Measurements from ENCODE around the gene CAMTA1. TPM values are rescaled to one million over a fixed set of nuclear protein-coding genes. Genes with fewer than 3 reads are reported as not detected.

The CAMTA1 gene
- total RNA-seq, 1 experiment from 2014 or later, result 69.5 TPM

DNA sequence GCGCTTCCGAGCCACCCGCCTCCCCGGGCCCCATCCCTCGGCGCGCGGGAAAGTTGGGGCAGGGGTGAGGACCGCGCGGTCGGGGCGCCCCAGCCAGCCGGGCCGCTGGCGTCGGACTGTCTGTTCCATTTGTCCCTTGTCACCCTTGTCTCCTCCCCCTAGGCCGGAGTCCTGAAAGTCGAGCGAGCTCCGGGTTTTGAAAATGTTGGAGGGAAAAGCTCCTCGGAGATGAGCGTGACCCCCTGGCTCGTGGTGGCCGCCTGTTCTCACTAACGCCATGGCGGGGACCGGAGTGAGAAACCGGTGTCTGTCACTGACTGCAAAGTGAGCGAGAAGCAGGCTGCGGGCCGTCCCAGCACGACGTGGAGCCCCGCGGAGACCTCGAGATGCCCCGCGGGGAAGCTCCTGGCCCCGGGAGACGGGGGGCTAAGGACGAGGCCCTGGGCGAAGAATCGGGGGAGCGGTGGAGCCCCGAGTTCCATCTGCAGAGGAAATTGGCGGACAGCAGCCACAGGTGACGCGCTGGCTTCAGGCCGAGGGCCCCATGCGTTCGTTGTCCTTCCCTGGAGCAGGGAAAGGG is 999.3 kb downstream of the CAMTA1 start:
- ATAC-seq, result no peak
- no peak overlapping the region for H2AFZ ChIP-seq (ENCODE audit: low read depth, low read length, poor library complexity, severe bottlenecking)
- CTCF ChIA-PET, result no interaction called here

More for the DNA sequence above, 999.3 kb downstream of the CAMTA1 start:
- BruUV-seq (replicated peaks), result no TSS peak
- POLR2A ChIA-PET, result no interaction called here
- peak overlapping the region; percentile 64; the same call in 1 of the 2 replicates for H3K27ac ChIP-seq (ENCODE audit: low read depth, low read length)
- H3K4me2 ChIP-seq (ENCODE audit: low read length), result peak overlapping the region; percentile 22; the same call in 1 of the 2 replicates
- TF ChIP-seq SIN3A (IDR thresholded peaks at IDR 0.05; ENCODE audit: low read depth), result no peak
- no peak for TF ChIP-seq EGR1 (IDR thresholded peaks at IDR 0.05; ENCODE audit: low read depth)
- no peak for TF ChIP-seq EZH2 (IDR thresholded peaks at IDR 0.05)
- no peak for TF ChIP-seq FOSL1 (IDR thresholded peaks at IDR 0.05; ENCODE audit: low read depth)
- TF ChIP-seq, protein P1, sequence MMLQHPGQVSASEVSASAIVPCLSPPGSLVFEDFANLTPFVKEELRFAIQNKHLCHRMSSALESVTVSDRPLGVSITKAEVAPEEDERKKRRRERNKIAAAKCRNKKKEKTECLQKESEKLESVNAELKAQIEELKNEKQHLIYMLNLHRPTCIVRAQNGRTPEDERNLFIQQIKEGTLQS (IDR thresholded peaks at IDR 0.05), result no peak
- TF ChIP-seq RAD21 (IDR thresholded peaks at IDR 0.05; ENCODE audit: low read depth), result no peak
- TF ChIP-seq EZH2phosphoT487 (IDR thresholded peaks at IDR 0.05; ENCODE audit: borderline replicate concordance), result no peak
- TF ChIP-seq, protein P2, sequence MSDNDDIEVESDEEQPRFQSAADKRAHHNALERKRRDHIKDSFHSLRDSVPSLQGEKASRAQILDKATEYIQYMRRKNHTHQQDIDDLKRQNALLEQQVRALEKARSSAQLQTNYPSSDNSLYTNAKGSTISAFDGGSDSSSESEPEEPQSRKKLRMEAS (IDR thresholded peaks at IDR 0.05), result no peak
- TF ChIP-seq JUND (IDR thresholded peaks at IDR 0.05), result no peak
- TF ChIP-seq CBX3 (IDR thresholded peaks at IDR 0.05; ENCODE audit: low read depth), result no peak
- TF ChIP-seq ELF1 (IDR thresholded peaks at IDR 0.05; ENCODE audit: borderline replicate concordance, low read depth), result no peak
- TF ChIP-seq TCF7L2 (IDR thresholded peaks at IDR 0.05; ENCODE audit: borderline replicate concordance, extremely low read depth, insufficient read depth, insufficient read length), result no peak
- TF ChIP-seq, protein P3, sequence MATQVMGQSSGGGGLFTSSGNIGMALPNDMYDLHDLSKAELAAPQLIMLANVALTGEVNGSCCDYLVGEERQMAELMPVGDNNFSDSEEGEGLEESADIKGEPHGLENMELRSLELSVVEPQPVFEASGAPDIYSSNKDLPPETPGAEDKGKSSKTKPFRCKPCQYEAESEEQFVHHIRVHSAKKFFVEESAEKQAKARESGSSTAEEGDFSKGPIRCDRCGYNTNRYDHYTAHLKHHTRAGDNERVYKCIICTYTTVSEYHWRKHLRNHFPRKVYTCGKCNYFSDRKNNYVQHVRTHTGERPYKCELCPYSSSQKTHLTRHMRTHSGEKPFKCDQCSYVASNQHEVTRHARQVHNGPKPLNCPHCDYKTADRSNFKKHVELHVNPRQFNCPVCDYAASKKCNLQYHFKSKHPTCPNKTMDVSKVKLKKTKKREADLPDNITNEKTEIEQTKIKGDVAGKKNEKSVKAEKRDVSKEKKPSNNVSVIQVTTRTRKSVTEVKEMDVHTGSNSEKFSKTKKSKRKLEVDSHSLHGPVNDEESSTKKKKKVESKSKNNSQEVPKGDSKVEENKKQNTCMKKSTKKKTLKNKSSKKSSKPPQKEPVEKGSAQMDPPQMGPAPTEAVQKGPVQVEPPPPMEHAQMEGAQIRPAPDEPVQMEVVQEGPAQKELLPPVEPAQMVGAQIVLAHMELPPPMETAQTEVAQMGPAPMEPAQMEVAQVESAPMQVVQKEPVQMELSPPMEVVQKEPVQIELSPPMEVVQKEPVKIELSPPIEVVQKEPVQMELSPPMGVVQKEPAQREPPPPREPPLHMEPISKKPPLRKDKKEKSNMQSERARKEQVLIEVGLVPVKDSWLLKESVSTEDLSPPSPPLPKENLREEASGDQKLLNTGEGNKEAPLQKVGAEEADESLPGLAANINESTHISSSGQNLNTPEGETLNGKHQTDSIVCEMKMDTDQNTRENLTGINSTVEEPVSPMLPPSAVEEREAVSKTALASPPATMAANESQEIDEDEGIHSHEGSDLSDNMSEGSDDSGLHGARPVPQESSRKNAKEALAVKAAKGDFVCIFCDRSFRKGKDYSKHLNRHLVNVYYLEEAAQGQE (IDR thresholded peaks at IDR 0.05; ENCODE audit: low read depth), result no peak
- no peak for TF ChIP-seq ZFX (IDR thresholded peaks at IDR 0.05)
- TF ChIP-seq POLR2AphosphoS5 (IDR thresholded peaks at IDR 0.05; ENCODE audit: low read depth, low read length), result no peak
- TF ChIP-seq, protein P4, sequence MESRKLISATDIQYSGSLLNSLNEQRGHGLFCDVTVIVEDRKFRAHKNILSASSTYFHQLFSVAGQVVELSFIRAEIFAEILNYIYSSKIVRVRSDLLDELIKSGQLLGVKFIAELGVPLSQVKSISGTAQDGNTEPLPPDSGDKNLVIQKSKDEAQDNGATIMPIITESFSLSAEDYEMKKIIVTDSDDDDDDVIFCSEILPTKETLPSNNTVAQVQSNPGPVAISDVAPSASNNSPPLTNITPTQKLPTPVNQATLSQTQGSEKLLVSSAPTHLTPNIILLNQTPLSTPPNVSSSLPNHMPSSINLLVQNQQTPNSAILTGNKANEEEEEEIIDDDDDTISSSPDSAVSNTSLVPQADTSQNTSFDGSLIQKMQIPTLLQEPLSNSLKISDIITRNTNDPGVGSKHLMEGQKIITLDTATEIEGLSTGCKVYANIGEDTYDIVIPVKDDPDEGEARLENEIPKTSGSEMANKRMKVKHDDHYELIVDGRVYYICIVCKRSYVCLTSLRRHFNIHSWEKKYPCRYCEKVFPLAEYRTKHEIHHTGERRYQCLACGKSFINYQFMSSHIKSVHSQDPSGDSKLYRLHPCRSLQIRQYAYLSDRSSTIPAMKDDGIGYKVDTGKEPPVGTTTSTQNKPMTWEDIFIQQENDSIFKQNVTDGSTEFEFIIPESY (IDR thresholded peaks at IDR 0.05; ENCODE audit: extremely low read depth, insufficient replicate concordance, low read length), result no peak
- no peak for TF ChIP-seq SRF (IDR thresholded peaks at IDR 0.05; ENCODE audit: low read depth)
- TF ChIP-seq POLR2A (IDR thresholded peaks at IDR 0.05; ENCODE audit: borderline replicate concordance, extremely low read depth, insufficient read depth, insufficient read length), result no peak
- TF ChIP-seq, protein P5, sequence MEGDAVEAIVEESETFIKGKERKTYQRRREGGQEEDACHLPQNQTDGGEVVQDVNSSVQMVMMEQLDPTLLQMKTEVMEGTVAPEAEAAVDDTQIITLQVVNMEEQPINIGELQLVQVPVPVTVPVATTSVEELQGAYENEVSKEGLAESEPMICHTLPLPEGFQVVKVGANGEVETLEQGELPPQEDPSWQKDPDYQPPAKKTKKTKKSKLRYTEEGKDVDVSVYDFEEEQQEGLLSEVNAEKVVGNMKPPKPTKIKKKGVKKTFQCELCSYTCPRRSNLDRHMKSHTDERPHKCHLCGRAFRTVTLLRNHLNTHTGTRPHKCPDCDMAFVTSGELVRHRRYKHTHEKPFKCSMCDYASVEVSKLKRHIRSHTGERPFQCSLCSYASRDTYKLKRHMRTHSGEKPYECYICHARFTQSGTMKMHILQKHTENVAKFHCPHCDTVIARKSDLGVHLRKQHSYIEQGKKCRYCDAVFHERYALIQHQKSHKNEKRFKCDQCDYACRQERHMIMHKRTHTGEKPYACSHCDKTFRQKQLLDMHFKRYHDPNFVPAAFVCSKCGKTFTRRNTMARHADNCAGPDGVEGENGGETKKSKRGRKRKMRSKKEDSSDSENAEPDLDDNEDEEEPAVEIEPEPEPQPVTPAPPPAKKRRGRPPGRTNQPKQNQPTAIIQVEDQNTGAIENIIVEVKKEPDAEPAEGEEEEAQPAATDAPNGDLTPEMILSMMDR (IDR thresholded peaks at IDR 0.05 in 2 of 3, conservative IDR thresholded peaks at IDR 0.05 in 1 of 3; ENCODE audit: borderline replicate concordance in 1 of 3, insufficient read depth in 1 of 3, low read depth in 2 of 3, low read length in 2 of 3), result no peak
- no peak for TF ChIP-seq CEBPB (IDR thresholded peaks at IDR 0.05; ENCODE audit: low read depth)
- no peaks in the 10 kb centered on the region for H3K79me2 ChIP-seq (ENCODE audit: insufficient read depth, low read length)
- no peak overlapping the region for H3K9ac ChIP-seq (ENCODE audit: low read length)
- H3K9me3 ChIP-seq (ENCODE audit: control insufficient read depth in 1 of 2, insufficient read depth in 1 of 2, low read depth in 1 of 2, low read length in 2 of 2), result no peaks in the 10 kb centered on the region
- no peaks in the 10 kb centered on the region for H4K20me1 ChIP-seq (ENCODE audit: insufficient read depth)
- H3K4me3 ChIP-seq (replicated peaks in 1 of 2; ENCODE audit: low read depth in 1 of 2, low read length in 2 of 2), result no peak overlapping the region
- no peaks in the 10 kb centered on the region for H3K9me2 ChIP-seq (ENCODE audit: insufficient read depth)
- RAD21 ChIA-PET (ENCODE audit: low non-redundant PET in 1 of 2, low total read pairs in 2 of 2, uncharacterized antibody in 2 of 2, unreplicated experiment in 2 of 2), result no interaction called here
- peaks cover 0 to 13% of the 10 kb centered on the region in 2 experiments; a peak in 3 of 4 replicates for H3K4me1 ChIP-seq (ENCODE audit: control insufficient read depth in 1 of 2, insufficient read depth in 2 of 2, low read length in 2 of 2)
- no peaks in the 10 kb centered on the region for H3K27me3 ChIP-seq (ENCODE audit: insufficient read depth, low read length)
- no peak for DNase-seq (ENCODE audit: low read depth, low spot score)
- intact Hi-C loops (cut with micrococcal nuclease), result loop anchor here (5.0 kb wide), 1 partner anchor 178 kb away; the partner anchor contains the start of gene PARK7
- H3K36me3 ChIP-seq (ENCODE audit: control insufficient read depth in 1 of 2, insufficient read depth in 2 of 2, low read length in 2 of 2), result peaks cover 0 to 8% of the 10 kb centered on the region in 2 experiments; a peak in 3 of 4 replicates

Measured in HCT116 (cell line).